ENCODE results near the gene CCNQ.
"Not testable (repeated sequence)": the region's sequence is repeated elsewhere in the genome, so short reads cannot be mapped to it uniquely, and the experiment has no call there.

CCNQ gene

GRCh38 chrX:153622661-153623309 lies 23.8 kb upstream of the CCNQ start:
- no peak for DNase-seq

GRCh38 chrX:153621949-153622598 lies 23.1 kb upstream of the CCNQ start:
- ATAC-seq = no peak
- no peak for DNase-seq

More at GRCh38 chrX:153622661-153623309, 23.8 kb upstream of the CCNQ start:
- no peak for ATAC-seq

GRCh38 chrX:153620576-153620975 lies 21.6 kb upstream of the CCNQ start:
- DNase-seq (no peak), ATAC-seq (no peak)

GRCh38 chrX:153614818-153615217 lies 15.9 kb upstream of the CCNQ start:
- ATAC-seq (no peak), DNase-seq (no peak)

- ATAC-seq (no peak), DNase-seq (no peak)
Measured at GRCh38 chrX:153612413-153612812, 13.5 kb upstream of the CCNQ start.

GRCh38 chrX:153611298-153612095 lies 12.6 kb upstream of the CCNQ start:
- no peak for ATAC-seq
- DNase-seq = no peak

GRCh38 chrX:153610836-153611213 lies 11.9 kb upstream of the CCNQ start:
- no peak for ATAC-seq
- no peak for DNase-seq

- peak; percentile 85 for ATAC-seq
- DNase-seq = peak; percentile 80
Measured at GRCh38 chrX:153609917-153610835, 11.2 kb upstream of the CCNQ start.

GRCh38 chrX:153608806-153609205 lies 9.9 kb upstream of the CCNQ start:
- DNase-seq (no peak), ATAC-seq (no peak)

GRCh38 chrX:153608376-153608775 lies 9.4 kb upstream of the CCNQ start:
- DNase-seq (no peak), ATAC-seq (no peak)

GRCh38 chrX:153606503-153606902 lies 7.6 kb upstream of the CCNQ start:
- no peak for DNase-seq

GRCh38 chrX:153604666-153605380 lies 5.9 kb upstream of the CCNQ start:
- not testable (repeated sequence) for DNase-seq, ATAC-seq

More at GRCh38 chrX:153606503-153606902, 7.6 kb upstream of the CCNQ start:
- no peak for ATAC-seq

GRCh38 chrX:153603131-153603656 lies 4.3 kb upstream of the CCNQ start:
- DNase-seq = no peak
- no peak for ATAC-seq

- DNase-seq (no peak), ATAC-seq (no peak)
Measured at GRCh38 chrX:153602601-153603000, 3.7 kb upstream of the CCNQ start.

- no peak for DNase-seq
- no peak for ATAC-seq
Measured at GRCh38 chrX:153601511-153602110, 2.7 kb upstream of the CCNQ start.

GRCh38 chrX:153600921-153601320 lies 2.0 kb upstream of the CCNQ start:
- ATAC-seq (no peak), DNase-seq (no peak)

GRCh38 chrX:153600032-153600373 lies 1.1 kb upstream of the CCNQ start:
- no peak for ATAC-seq
- peak; percentile 9 for DNase-seq

GRCh38 chrX:153599192-153600031 lies 473 bp upstream of the CCNQ start:
- ATAC-seq (peak; percentile 91), DNase-seq (peak; percentile 88)

- ATAC-seq (no peak), DNase-seq (no peak)
Measured at GRCh38 chrX:153596981-153597750, 1.8 kb downstream of the CCNQ start.
